DMS53 treated with DMSO at 0.1 percent for 48 hours (cell line): ENCODE results near the gene CADM1.

Experiments
- DNase-seq: peaks from one replicate; lab custom pipeline; 2025; ENCODE audit not compliant: unreplicated experiment; lab: John Stamatoyannopoulos, UW

Gene CADM1

DNA sequence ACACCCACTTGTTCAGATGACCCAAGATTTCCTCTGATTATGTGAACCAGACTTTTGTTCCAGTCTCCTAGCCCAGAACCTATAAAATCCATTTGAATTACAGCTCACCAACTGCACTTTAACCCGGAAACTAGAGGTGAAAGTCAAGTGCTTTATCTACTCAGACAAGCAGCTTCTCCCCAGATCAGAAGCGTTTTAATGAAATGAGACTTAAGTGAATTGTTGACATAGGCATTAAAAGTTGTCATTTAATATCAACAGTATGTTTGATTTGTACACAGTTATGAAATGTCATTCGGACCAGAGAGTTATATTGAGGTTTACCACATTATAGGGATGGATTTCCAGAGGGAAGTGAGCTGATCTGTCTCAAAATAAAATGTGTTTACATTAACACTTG, 52.0 kb downstream of the CADM1 start:
- peak; percentile 97 for DNase-seq

DNA sequence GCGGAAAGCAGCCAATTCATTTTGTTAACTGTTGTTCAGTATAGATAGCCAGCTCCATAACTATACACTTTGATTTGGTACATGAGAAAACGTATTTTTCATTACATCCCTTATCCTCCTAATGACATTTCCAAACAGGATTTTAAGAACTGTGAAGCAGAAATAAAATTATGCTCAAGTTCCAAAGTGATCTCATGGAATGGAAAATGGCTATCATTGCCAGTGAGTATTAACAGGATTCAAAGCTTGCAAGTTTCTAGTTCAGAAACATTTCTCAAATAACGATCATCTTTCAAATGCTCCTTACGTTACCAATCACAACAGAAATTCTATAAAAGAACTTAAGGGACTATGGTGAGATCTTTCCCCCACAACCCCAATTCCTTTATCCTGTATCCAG, 53.7 kb downstream of the CADM1 start:
- no peak for DNase-seq

DNA sequence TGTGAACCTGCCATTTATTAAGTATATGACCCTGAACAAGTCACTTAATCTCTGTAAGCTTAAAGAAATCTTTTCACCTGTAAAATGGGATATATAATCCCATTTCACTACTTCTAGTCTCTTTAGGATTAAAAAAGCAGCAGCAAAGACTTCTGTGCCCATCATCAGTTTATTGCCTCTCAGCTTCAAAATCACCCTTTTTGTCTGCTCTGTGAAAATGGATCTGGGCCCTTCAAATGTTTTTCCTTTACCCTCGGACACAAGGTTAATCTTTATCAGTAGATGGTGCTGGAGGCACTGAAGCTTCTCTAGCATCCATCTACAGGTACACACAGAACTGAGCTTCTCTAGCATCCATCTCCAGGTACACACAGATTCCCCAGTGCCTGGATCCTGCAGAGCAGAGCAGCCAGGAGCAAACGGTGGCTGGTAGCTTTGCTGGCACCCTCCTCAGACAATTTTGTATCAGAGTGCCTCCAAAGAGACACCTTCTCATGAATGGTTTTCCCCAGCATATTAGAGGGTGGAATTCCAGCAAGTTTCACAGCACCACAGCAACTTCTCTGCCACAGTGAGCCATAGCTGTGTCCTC, 56.8 kb downstream of the CADM1 start:
- no peak for DNase-seq

GRCh38 chr11:115446214-115446613, 58.0 kb downstream of the CADM1 start:
- no peak for DNase-seq

DNA sequence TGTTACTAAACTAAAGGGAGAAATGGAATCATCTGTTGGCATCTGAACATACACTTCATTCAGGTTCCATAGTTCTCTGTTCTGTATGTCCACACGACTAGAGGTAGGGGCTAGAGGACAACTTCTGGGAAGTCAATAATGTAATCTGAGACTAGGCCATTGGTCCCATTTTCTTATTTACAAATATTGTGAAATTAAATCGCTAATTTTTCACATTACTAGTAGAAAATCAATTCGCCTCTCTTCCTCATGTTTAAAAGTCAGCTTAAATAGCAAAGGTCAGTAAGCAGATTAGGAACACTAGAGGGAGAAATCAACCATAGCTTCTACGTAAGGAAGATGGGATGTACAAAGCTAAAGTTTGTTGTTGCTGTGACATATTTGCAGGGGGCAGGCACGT, 59.7 kb downstream of the CADM1 start:
- no peak for DNase-seq

GRCh38 chr11:115439969-115440540, 64.2 kb downstream of the CADM1 start:
- DNase-seq = no peak

DNA sequence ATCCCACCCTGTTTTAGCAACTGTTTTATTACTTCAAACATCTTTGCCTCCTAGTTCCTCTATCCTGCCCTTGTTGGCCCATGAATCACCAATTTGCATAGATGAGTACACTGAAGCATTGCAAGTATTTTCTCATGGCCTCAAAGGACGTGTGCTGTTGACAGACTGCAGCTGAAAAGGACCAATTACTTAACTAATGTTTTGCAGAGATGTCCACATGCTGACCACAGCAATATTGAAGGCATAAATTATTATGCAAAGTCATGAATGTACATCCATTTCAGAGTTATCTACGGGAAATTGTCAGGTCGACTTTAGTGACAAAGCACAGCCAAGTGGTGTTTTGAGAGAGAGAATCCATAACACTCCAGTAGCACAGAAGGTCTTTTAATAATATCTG, 64.8 kb downstream of the CADM1 start:
- peak; percentile 33 for DNase-seq

- no peak for DNase-seq
These were observed 66.2 kb downstream of the CADM1 start for GRCh38 chr11:115437902-115438575.

GRCh38 chr11:115430345-115430744, 73.9 kb downstream of the CADM1 start:
- no peak for DNase-seq

- DNase-seq = no peak
These were observed 75.9 kb downstream of the CADM1 start for GRCh38 chr11:115428306-115428705.

GRCh38 chr11:115425816-115426215, 78.4 kb downstream of the CADM1 start:
- DNase-seq = no peak

GRCh38 chr11:115425250-115425649, 79.0 kb downstream of the CADM1 start:
- DNase-seq = no peak

GRCh38 chr11:115423728-115424459, 80.3 kb downstream of the CADM1 start:
- peak; percentile 32 for DNase-seq

DNA sequence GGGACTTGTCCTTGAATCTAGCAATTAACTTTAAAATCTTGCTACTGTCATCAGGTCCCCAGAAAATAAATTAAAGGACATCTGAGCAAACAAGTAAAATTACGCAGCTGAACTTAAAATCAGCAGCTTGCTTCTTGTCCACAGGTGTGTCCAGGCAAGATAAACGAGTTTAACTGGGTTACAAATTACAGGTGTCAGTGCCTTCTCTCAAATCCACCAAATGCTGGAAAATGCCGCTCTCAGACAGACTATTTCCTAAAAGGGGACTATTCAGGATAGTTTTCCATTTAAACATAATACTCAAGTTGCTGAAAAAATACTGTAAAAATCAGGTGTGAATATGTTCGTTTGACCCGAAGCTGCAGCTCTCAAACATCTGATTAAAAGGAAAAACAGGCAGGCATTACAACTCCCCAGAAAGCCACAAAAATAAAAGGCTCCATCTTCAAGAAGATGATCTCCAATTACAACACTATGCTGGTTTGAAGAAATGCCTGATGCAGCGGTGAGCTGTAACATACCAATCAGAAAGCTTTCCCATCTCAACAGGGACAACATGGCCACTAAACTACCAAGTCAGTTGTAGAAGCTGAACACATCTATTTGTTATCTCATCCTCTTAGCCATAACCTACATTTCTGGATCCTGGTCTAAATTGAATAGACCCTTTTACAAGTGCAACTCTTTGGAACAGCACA, 82.1 kb downstream of the CADM1 start:
- no peak for DNase-seq

GRCh38 chr11:115421352-115421991, 82.7 kb downstream of the CADM1 start:
- no peak for DNase-seq

DNA sequence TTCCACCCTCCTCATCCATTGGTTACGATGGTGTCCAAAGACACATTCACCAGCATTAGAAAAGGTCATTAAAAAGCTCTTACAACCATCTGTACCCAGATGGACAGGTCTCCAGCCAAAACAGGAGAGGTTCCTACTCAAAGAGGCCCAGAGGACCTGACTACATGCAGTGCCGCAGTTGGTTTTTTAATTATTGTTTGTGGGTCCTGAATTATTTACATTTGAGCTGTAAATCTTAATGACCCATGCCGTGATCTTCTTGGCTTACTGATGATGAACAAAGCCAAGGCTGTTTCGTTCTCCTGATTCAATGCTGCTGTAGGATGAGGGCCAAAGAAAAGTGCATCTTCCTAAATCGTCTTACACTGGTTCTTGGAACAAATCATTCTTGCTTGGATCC, 83.7 kb downstream of the CADM1 start:
- peak; percentile 52 for DNase-seq

GRCh38 chr11:115418626-115419025, 85.6 kb downstream of the CADM1 start:
- peak; percentile 56 for DNase-seq

DNA sequence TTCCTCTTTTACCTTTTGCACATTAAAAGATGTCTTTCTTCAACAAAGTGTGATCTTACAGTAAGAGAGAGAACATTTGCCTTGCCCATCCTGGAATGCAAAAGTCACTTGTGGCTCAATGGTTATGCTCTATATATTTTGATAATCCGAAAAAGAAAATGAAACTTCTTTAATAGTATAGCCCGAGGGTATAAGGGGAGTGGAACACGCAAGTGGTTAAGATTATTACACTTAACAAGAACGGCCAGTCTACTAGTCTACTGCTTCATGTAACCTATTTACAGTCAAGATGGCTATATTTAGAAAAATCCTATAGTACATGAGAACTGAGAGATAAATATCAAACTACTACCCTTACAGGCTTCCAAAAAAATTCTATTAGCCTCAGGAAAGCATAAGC, 86.1 kb downstream of the CADM1 start:
- DNase-seq = no peak

- DNase-seq = no peak
These were observed 93.1 kb downstream of the CADM1 start for GRCh38 chr11:115411120-115411519.

GRCh38 chr11:115409691-115410220, 94.5 kb downstream of the CADM1 start:
- peak; percentile 92 for DNase-seq
